K562 (cell line): ENCODE results near the gene SYF2. TPM values are rescaled to one million over a fixed set of nuclear protein-coding genes. Genes with fewer than 3 reads are reported as not detected.
A peak's percentile ranks its signal among the peaks of the same experiment; 100 is the strongest.

Experiments
- ARHGAP35 ChIP-seq: fragments of 450-650 bp; IDR thresholded peaks from 2 replicates; pipeline ENCODE4 v1.6.1; 2018; ENCODE audit not compliant: partially characterized antibody
- ARID1B ChIP-seq: fragments of 450-650 bp; IDR thresholded peaks from 2 replicates; pipeline ENCODE4 v1.6.1; 2016; ENCODE audit warnings: antibody characterized with exemption, mild to moderate bottlenecking, inconsistent platforms
- CBX1 ChIP-seq: sonication (generic); IDR thresholded peaks from 2 replicates; pipeline ENCODE4 v1.6.1; 2016; ENCODE audit warnings: antibody characterized with exemption, low read depth, mild to moderate bottlenecking
- CTBP1 ChIP-seq: fragments of 450-650 bp; IDR thresholded peaks from 2 replicates; pipeline ENCODE4 v1.6.1; 2016; ENCODE audit warnings: borderline replicate concordance
- HNRNPL ChIP-seq: fragments of 200-400 bp; formaldehyde crosslinking; IDR thresholded peaks from 2 replicates; pipeline ENCODE4 v1.6.1; 2017; ENCODE audit warnings: low read depth, mild to moderate bottlenecking, low read length
- JUNB ChIP-seq: fragments of 450-650 bp; formaldehyde crosslinking; conservative IDR thresholded peaks from 2 replicates; pipeline ENCODE4 v1.4.0; 2020; ENCODE audit warnings: mild to moderate bottlenecking
- KDM2B ChIP-seq: fragments of 250-450 bp; sonication (Bioruptor Pico); IDR thresholded peaks from 2 replicates; pipeline ENCODE4 v1.8.0; 2021; ENCODE audit warnings: mild to moderate bottlenecking, moderate library complexity
- MAFF ChIP-seq: IDR thresholded peaks from 2 replicates; pipeline ENCODE4 v1.6.1; 2012; ENCODE audit warnings: low read length, improper control_type of control experiment
- MAFK ChIP-seq: IDR thresholded peaks from 2 replicates; pipeline ENCODE4 v1.6.1; 2011; ENCODE audit warnings: low read length, improper control_type of control experiment
- MCM3 ChIP-seq: fragments of 450-650 bp; IDR thresholded peaks from 2 replicates; pipeline ENCODE4 v1.6.1; 2016
- MEF2A ChIP-seq: IDR thresholded peaks from 2 replicates; pipeline ENCODE4 v1.6.1; 2011; ENCODE audit warnings: low read depth, mild to moderate bottlenecking, low read length, moderate library complexity; ENCODE audit not compliant: control insufficient read depth
- MYC ChIP-seq, 2 experiments: fragments of 250-450 bp in 1 of 2; sonication (Bioruptor Pico) in 1 of 2; IDR thresholded peaks; 2 replicates each; pipeline versions ENCODE4 v1.5.1 to v1.6.1; 2012 to 2021; ENCODE audit warnings: low read depth in 2 of 2, borderline replicate concordance in 1 of 2, improper control_type of control experiment in 1 of 2, low read length in 1 of 2, mild to moderate bottlenecking in 1 of 2, moderate library complexity in 1 of 2
- NEUROD1 ChIP-seq: fragments of 150-350 bp; IDR thresholded peaks from 2 replicates; pipeline ENCODE4 v1.6.1; 2014; ENCODE audit warnings: borderline replicate concordance, low read length, low read depth; ENCODE audit not compliant: partially characterized antibody
- PHF21A ChIP-seq: fragments of 450-650 bp; IDR thresholded peaks from 2 replicates; pipeline ENCODE4 v1.6.1; 2017; ENCODE audit warnings: low read depth, borderline replicate concordance
- POU5F1 ChIP-seq: fragments of 150-350 bp; IDR thresholded peaks from 2 replicates; pipeline ENCODE4 v1.6.1; 2014; ENCODE audit warnings: borderline replicate concordance, low read length, low read depth, mild to moderate bottlenecking; ENCODE audit not compliant: partially characterized antibody
- RBM22 ChIP-seq: fragments of 200-400 bp; formaldehyde crosslinking; IDR thresholded peaks from 2 replicates; pipeline ENCODE4 v1.6.1; 2018; ENCODE audit warnings: low read length, low read depth; ENCODE audit not compliant: poor library complexity, severe bottlenecking
- SRSF3 ChIP-seq: fragments of 200-400 bp; formaldehyde crosslinking; IDR thresholded peaks from 2 replicates; pipeline ENCODE4 v1.6.1; 2016; ENCODE audit warnings: mild to moderate bottlenecking, low read length, moderate library complexity; ENCODE audit not compliant: insufficient read depth
- SUPT5H ChIP-seq: fragments of 450-650 bp; IDR thresholded peaks from 2 replicates; pipeline ENCODE4 v1.6.1; 2016
- TAF7 ChIP-seq: fragments of 450-650 bp; IDR thresholded peaks from 2 replicates; pipeline ENCODE4 v1.6.1; 2016; ENCODE audit warnings: missing genetic modification characterization, missing compliant biosample characterization
- USF1 ChIP-seq: sonication (generic); formaldehyde crosslinking; IDR thresholded peaks from 2 replicates; pipeline ENCODE4 v1.9.0; 2022; ENCODE audit warnings: mild to moderate bottlenecking, missing genetic modification reagents
- ZNF121 ChIP-seq: sonication (generic); formaldehyde crosslinking; conservative IDR thresholded peaks from 2 replicates; pipeline ENCODE4 v1.8.0; 2022; ENCODE audit warnings: missing genetic modification reagents
- ZNF175 ChIP-seq: fragments of 200-800 bp; sonication (Bioruptor generic); IDR thresholded peaks from 2 replicates; pipeline ENCODE4 v1.6.1; 2016; ENCODE audit warnings: low read depth, mild to moderate bottlenecking, missing genetic modification characterization, missing compliant biosample characterization
- ZNF583 ChIP-seq: fragments of 250-450 bp; sonication (Bioruptor Pico); IDR thresholded peaks from 2 replicates; pipeline ENCODE4 v1.4.0; 2020
- ZNF79 ChIP-seq: fragments of 250-450 bp; sonication (Bioruptor Pico); IDR thresholded peaks from 2 replicates; pipeline ENCODE4 v1.4.0; 2020; ENCODE audit warnings: low read depth, mild to moderate bottlenecking, moderate library complexity
- polyA plus RNA-seq, 8 experiments: library from polyadenylated mRNA; depleted of rRNA in 4 of 8; stranded (reverse) in 5 of 8; unstranded in 3 of 8; fragments of >200 nt; fragmentation: Nextera tagmentation in 2 of 8; fragmentation: Illumina TruSeq in 1 of 8; extraction: Ambion mirVana in 2 of 8; extraction: Trizol in 1 of 8; gene quantifications; 2 replicates each; pipeline versions ENCODE4 v1.2.1 to v1.2.3, GENCODE V29; 2011 to 2014; ENCODE audit warnings: inconsistent platforms in 1 of 8, missing spikeins in 1 of 8
- total RNA-seq, 7 experiments: library from RNA; depleted of rRNA in 6 of 7; stranded (reverse); fragments of >200 nt in 6 of 7; fragmentation: Illumina TruSeq in 2 of 7; extraction: Trizol in 2 of 7; gene quantifications; 2 replicates each; pipeline versions ENCODE4 v1.2.1 to v1.2.3, GENCODE V29; 2011 to 2021; ENCODE audit warnings: low replicate concordance in 1 of 7
- TF ChIP-seq, protein P1 (sequence below): fragments of 250-450 bp; sonication (Bioruptor Pico); IDR thresholded peaks from 2 replicates; pipeline ENCODE4 v1.9.0; 2021; ENCODE audit warnings: mild to moderate bottlenecking, inconsistent platforms

The SYF2 gene
- total and polyA plus RNA-seq, 9 of the 15 experiments (the other 6 are each of a cell fraction or from before 2014, with no cell fraction given): 20.9 to 69.0 (median 43.2) TPM

GRCh38 chr1:25232027-25232865, at the start of gene SYF2 (continued):
- TF ChIP-seq RBM22: no peak
- TF ChIP-seq NEUROD1: peak; percentile 43
- TF ChIP-seq ZNF175 (CRISPR knock-in tag): peak; percentile 96; the same call in 1 of the 2 replicates
- no peak for TF ChIP-seq ZNF121 (CRISPR knock-in tag)
- 0 out of 2 replicates have a peak, but pooled peaks have one; percentile 6 for TF ChIP-seq MAFK
- TF ChIP-seq CTBP1: no peak; the same call in 1 of the 2 replicates
- no peak for TF ChIP-seq MCM3
- peak; percentile 88 for TF ChIP-seq MYC (IDR thresholded peaks at IDR 0.05; ENCODE audit: low read depth, low read length)
- peak; percentile 46; the same call in 1 of the 2 replicates for TF ChIP-seq MYC (CRISPR knock-in tag; IDR thresholded peaks at IDR 0.05; ENCODE audit: borderline replicate concordance, low read depth)
- TF ChIP-seq USF1 (CRISPR knock-in tag): peak; percentile 68
- TF ChIP-seq HNRNPL: no peak
- peak; percentile 69; the same call in 1 of the 2 replicates for TF ChIP-seq ZNF79 (CRISPR knock-in tag)
- TF ChIP-seq SRSF3: no peak
- TF ChIP-seq SUPT5H: peak; percentile 89
- TF ChIP-seq, protein P1, sequence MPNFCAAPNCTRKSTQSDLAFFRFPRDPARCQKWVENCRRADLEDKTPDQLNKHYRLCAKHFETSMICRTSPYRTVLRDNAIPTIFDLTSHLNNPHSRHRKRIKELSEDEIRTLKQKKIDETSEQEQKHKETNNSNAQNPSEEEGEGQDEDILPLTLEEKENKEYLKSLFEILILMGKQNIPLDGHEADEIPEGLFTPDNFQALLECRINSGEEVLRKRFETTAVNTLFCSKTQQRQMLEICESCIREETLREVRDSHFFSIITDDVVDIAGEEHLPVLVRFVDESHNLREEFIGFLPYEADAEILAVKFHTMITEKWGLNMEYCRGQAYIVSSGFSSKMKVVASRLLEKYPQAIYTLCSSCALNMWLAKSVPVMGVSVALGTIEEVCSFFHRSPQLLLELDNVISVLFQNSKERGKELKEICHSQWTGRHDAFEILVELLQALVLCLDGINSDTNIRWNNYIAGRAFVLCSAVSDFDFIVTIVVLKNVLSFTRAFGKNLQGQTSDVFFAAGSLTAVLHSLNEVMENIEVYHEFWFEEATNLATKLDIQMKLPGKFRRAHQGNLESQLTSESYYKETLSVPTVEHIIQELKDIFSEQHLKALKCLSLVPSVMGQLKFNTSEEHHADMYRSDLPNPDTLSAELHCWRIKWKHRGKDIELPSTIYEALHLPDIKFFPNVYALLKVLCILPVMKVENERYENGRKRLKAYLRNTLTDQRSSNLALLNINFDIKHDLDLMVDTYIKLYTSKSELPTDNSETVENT: 0 out of 2 replicates have a peak, but pooled peaks have one; percentile 46
- TF ChIP-seq ARID1B: no peak
- TF ChIP-seq TAF7 (tag): peak; percentile 93
- no peak; the same call in 1 of the 2 replicates for TF ChIP-seq PHF21A
- no peak for TF ChIP-seq CBX1
- TF ChIP-seq KDM2B (CRISPR knock-in tag): no peak; the same call in 1 of the 2 replicates
- peak; percentile 87 for TF ChIP-seq POU5F1
- TF ChIP-seq MAFF: 0 out of 2 replicates have a peak, but pooled peaks have one; percentile 11
- TF ChIP-seq ARHGAP35: no peak
- TF ChIP-seq ZNF583 (CRISPR knock-in tag): peak; percentile 83; the same call in 1 of the 2 replicates
- TF ChIP-seq JUNB (CRISPR knock-in tag): no peak
- TF ChIP-seq MEF2A: no peak
